Neutrophil (primary cell): ENCODE measurements around the gene SRGAP1.
"Not testable (repeated sequence)": the region's sequence is repeated elsewhere in the genome, so short reads cannot be mapped to it uniquely, and the experiment has no call there.

ENCODE experiments used
- H3K27ac ChIP-seq: fragments of 200-600 bp; sonication (generic); 2 replicates; pipeline ENCODE4 v1.5.1; 2016; ENCODE audit warnings: mild to moderate bottlenecking, moderate library complexity
- H3K27me3 ChIP-seq: fragments of 200-600 bp; sonication (generic); 2 replicates; pipeline ENCODE4 v1.6.0; 2016; ENCODE audit warnings: mild to moderate bottlenecking
- H3K36me3 ChIP-seq: fragments of 200-600 bp; sonication (generic); 2 replicates; pipeline ENCODE4 v1.5.1; 2017
- H3K4me1 ChIP-seq, 2 experiments: fragments of 200-600 bp in 1 of 2; sonication (generic) in 1 of 2; 1 replicate in 1 of 2; 2 replicates in 1 of 2; pipeline versions ENCODE4 v1.5.1 to v1.6.1; 2013 to 2016; ENCODE audit warnings: low read depth in 1 of 2, low read length in 1 of 2, mild to moderate bottlenecking in 1 of 2, moderate library complexity in 1 of 2; ENCODE audit not compliant: control insufficient read depth in 1 of 2, insufficient read depth in 1 of 2
- H3K4me3 ChIP-seq, 2 experiments: fragments of 200-600 bp in 1 of 2; sonication (generic) in 1 of 2; 1 replicate in 1 of 2; 2 replicates in 1 of 2; pipeline ENCODE4 v1.5.1; 2013 to 2016; ENCODE audit warnings: low read depth in 1 of 2, low read length in 1 of 2, mild to moderate bottlenecking in 1 of 2, moderate library complexity in 1 of 2
- H3K9me3 ChIP-seq: fragments of 200-600 bp; sonication (generic); 2 replicates; pipeline ENCODE4 v1.5.1; 2016
- TF ChIP-seq, protein P1 (sequence below): fragments of 200-600 bp; sonication (generic); IDR thresholded peaks from 2 replicates; pipeline ENCODE4 v1.5.1; 2016; ENCODE audit warnings: antibody characterized with exemption

The SRGAP1 gene

DNA sequence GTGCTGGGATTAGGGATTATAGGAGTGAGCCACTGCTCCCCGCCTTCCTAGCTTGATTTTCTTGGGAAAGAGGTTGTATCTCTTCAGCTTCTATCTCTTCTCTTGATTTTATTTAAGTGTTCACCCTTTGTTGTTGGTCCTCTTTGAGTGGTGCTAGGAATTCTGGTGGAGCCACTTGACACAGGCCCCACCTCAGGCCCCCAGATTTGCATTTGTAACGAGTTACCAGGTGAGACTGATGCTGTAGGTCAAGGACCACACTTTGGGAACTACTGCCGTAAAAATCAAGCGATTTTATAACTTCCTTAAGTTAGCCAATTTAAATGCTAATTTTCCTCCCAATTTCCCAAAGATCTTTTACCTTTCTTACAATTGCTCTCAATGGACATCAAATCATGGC, 26.3 kb downstream of the SRGAP1 start:
- H3K4me1 ChIP-seq: no peaks in the 10 kb centered on the region
- H3K36me3 ChIP-seq: no peaks in the 10 kb centered on the region
- no peaks in the 10 kb centered on the region for H3K9me3 ChIP-seq
- H3K27ac ChIP-seq: no peak overlapping the region
- no peak overlapping the region for H3K4me3 ChIP-seq
- TF ChIP-seq, protein P1, sequence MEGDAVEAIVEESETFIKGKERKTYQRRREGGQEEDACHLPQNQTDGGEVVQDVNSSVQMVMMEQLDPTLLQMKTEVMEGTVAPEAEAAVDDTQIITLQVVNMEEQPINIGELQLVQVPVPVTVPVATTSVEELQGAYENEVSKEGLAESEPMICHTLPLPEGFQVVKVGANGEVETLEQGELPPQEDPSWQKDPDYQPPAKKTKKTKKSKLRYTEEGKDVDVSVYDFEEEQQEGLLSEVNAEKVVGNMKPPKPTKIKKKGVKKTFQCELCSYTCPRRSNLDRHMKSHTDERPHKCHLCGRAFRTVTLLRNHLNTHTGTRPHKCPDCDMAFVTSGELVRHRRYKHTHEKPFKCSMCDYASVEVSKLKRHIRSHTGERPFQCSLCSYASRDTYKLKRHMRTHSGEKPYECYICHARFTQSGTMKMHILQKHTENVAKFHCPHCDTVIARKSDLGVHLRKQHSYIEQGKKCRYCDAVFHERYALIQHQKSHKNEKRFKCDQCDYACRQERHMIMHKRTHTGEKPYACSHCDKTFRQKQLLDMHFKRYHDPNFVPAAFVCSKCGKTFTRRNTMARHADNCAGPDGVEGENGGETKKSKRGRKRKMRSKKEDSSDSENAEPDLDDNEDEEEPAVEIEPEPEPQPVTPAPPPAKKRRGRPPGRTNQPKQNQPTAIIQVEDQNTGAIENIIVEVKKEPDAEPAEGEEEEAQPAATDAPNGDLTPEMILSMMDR: no peak
- no peaks in the 10 kb centered on the region for H3K27me3 ChIP-seq

DNA sequence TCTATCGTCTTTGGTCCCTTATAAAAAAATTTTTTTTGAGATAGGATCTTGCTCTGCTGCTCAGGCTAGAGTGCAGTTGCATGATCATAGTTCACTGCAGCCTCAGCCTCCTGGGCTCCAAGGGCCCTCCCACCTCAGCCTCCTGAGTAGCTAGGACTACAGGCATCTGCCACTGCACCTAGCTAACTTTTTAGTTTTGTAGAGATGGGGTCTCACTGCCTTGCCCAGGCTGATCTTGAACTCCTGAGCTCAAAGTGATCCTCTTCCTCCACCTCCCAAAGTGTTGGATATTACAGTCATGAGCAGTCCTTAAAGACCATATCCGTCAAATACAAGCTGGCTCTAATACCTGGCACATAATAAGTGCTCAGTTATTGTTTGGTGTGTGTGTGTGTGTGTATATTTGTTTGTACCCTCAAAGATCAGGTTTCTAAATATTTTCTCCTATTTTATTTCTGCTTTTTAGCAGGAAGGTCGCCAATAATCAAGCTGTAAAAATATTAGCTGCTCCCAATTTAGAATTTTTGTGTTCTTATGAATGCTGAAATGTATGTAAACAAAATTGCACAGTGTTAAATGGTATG, 30.5 kb downstream of the SRGAP1 start:
- Histone ChIP-seq H3K36me3 (no peaks in the 10 kb centered on the region), H3K4me3 (no peak overlapping the region), H3K9me3 (no peaks in the 10 kb centered on the region), H3K4me1 (no peaks in the 10 kb centered on the region), H3K27me3 (no peaks in the 10 kb centered on the region), H3K27ac (no peak overlapping the region)
- TF ChIP-seq, protein P1: no peak

DNA sequence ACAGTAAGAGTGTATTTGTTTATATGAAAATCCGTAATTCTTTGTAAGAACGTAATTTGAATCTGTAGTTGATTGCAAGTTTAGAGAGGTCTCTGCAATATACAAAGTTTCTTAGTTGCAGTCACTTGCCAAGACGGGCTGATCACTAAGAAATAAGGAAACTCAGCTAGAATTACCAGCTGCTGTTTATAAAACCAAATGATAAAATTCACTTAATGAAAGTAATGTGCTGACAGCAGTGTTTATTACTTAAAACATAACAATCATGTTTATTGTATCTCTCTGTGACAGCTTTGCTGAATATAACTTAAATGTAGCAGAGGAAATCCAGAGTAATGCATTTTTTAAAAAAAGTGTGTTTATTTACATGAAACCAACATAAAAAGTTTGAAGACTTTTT, 31.2 kb downstream of the SRGAP1 start:
- H3K4me3 ChIP-seq: no peak overlapping the region
- TF ChIP-seq, protein P1: no peak
- H3K36me3 ChIP-seq: no peaks in the 10 kb centered on the region
- no peaks in the 10 kb centered on the region for H3K4me1 ChIP-seq
- H3K9me3 ChIP-seq: no peaks in the 10 kb centered on the region
- H3K27ac ChIP-seq: no peak overlapping the region
- no peaks in the 10 kb centered on the region for H3K27me3 ChIP-seq

GRCh38 chr12:63876980-63877379, 32.5 kb downstream of the SRGAP1 start:
- H3K9me3 ChIP-seq: no peaks in the 10 kb centered on the region
- TF ChIP-seq, protein P1: no peak
- H3K36me3 ChIP-seq: no peaks in the 10 kb centered on the region
- no peaks in the 10 kb centered on the region for H3K27me3 ChIP-seq
- H3K27ac ChIP-seq: no peak overlapping the region
- no peak overlapping the region for H3K4me3 ChIP-seq
- H3K4me1 ChIP-seq: no peaks in the 10 kb centered on the region

DNA sequence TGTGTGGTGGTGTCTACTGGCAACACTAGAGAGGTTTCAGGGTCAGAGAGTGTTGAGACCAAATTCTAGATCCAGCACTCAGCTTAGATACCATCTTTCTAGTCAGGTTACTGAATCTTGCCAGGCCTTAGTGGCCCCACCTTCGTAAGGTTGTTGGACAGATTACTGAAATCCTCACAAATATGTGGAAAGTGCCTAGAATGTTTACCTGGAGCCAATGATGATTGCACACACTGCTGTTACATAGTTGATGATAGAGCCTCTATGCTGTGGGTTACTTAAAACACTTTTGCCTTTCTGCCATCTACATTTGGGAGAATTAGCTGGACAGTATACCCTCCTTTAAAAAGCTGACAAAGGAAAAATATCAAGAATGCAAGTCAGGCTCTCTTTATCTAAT, 33.2 kb downstream of the SRGAP1 start:
- Histone ChIP-seq H3K27me3 (no peaks in the 10 kb centered on the region), H3K27ac (no peak overlapping the region), H3K9me3 (no peaks in the 10 kb centered on the region), H3K4me3 (no peak overlapping the region), H3K36me3 (no peaks in the 10 kb centered on the region), H3K4me1 (no peaks in the 10 kb centered on the region)
- TF ChIP-seq, protein P1: no peak

- not testable (repeated sequence) for H3K4me1 ChIP-seq, H3K36me3 ChIP-seq, H3K27ac ChIP-seq, H3K27me3 ChIP-seq, H3K9me3 ChIP-seq, H3K4me3 ChIP-seq
Measured at GRCh38 chr12:63880235-63880634, 35.7 kb downstream of the SRGAP1 start.
